ENCODE data around the gene INPP5K.

GRCh38 chr17:1462164-1463112 is 54.0 kb downstream of the INPP5K start:
- TF ChIP-seq EZH2 (IDR thresholded peaks at IDR 0.05; ENCODE audit: low read depth) (no peak), CTCF (conservative IDR thresholded peaks at IDR 0.05) (no peak)

All from PC-9 (cell line).